Keratinocyte (primary cell): ENCODE results near the gene TDP2.

Source experiments
- CTCF ChIP-seq, 3 experiments: IDR thresholded peaks in 1 of 3; conservative IDR thresholded peaks in 1 of 3; optimal IDR thresholded peaks in 1 of 3; 2 replicates in 2 of 3; 3 replicates in 1 of 3; pipeline versions ENCODE3 to v1.5.1; 2011; ENCODE audit warnings: low read length in 3 of 3, mild to moderate bottlenecking in 3 of 3, moderate library complexity in 2 of 3, control low read depth in 1 of 3, inconsistent platforms in 1 of 3; ENCODE audit not compliant: insufficient read depth in 2 of 3; ENCODE audit errors: extremely low read depth in 1 of 3
- EZH2 ChIP-seq: IDR thresholded peaks from one replicate; pipeline ENCODE4 v1.6.1; 2012; ENCODE audit warnings: inconsistent platforms, mild to moderate bottlenecking, low read length, moderate library complexity

GRCh38 chr6:24691550-24691949, 24.9 kb upstream of the TDP2 start:
- TF ChIP-seq CTCF (optimal IDR thresholded peaks at IDR 0.05 in 1 of 3, IDR thresholded peaks at IDR 0.05 in 1 of 3, conservative IDR thresholded peaks at IDR 0.05 in 1 of 3; ENCODE audit: extremely low read depth in 1 of 3, insufficient read depth in 2 of 3, low read length in 3 of 3), result no peak
- TF ChIP-seq EZH2, result no peak
